Parathyroid adenoma (tissue), 2 donors: ENCODE measurements around the gene PDS5B.

ENCODE experiments used
- H2AFZ ChIP-seq: fragments of 300-600 bp; sonication (generic); one replicate; pipeline ENCODE4 v1.7.0; 2017; ENCODE audit warnings: antibody characterized with exemption, mild to moderate bottlenecking
- H3K27ac ChIP-seq: fragments of 300-600 bp; sonication (generic); one replicate; pipeline ENCODE4 v1.7.0; 2017
- H3K27me3 ChIP-seq: fragments of 300-600 bp; sonication (generic); one replicate; pipeline ENCODE4 v1.7.0; 2017; ENCODE audit warnings: low read length; ENCODE audit not compliant: control insufficient read depth, insufficient read depth
- H3K36me3 ChIP-seq: fragments of 300-600 bp; sonication (generic); one replicate; pipeline ENCODE4 v1.7.0; 2017; ENCODE audit warnings: low read length; ENCODE audit not compliant: control insufficient read depth, insufficient read depth
- H3K4me1 ChIP-seq: fragments of 300-600 bp; sonication (generic); one replicate; pipeline ENCODE4 v1.7.0; 2017; ENCODE audit warnings: control low read depth
- H3K4me2 ChIP-seq: fragments of 300-600 bp; sonication (generic); one replicate; pipeline ENCODE4 v1.7.0; 2017; ENCODE audit warnings: low read length
- H3K4me3 ChIP-seq: fragments of 300-600 bp; sonication (generic); one replicate; pipeline ENCODE4 v1.7.0; 2017; ENCODE audit warnings: low read depth, low read length
- H3K79me2 ChIP-seq: fragments of 300-600 bp; sonication (generic); one replicate; pipeline ENCODE4 v1.7.0; 2017; ENCODE audit warnings: control low read depth
- H3K9ac ChIP-seq: fragments of 300-600 bp; sonication (generic); one replicate; pipeline ENCODE4 v1.7.0; 2017; ENCODE audit warnings: mild to moderate bottlenecking
- H3K9me3 ChIP-seq: fragments of 300-600 bp; sonication (generic); one replicate; pipeline ENCODE4 v1.7.0; 2017; ENCODE audit warnings: low read length; ENCODE audit not compliant: control insufficient read depth
- CTCF ChIP-seq: fragments of 300-600 bp; sonication (generic); IDR thresholded peaks from one replicate; pipeline ENCODE4 v1.7.0; 2017; ENCODE audit warnings: antibody characterized with exemption, mild to moderate bottlenecking
- donor health status: primary hyperparathyroidism.

Gene PDS5B

GRCh38 chr13:32752997-32753606 is 166.8 kb downstream of the PDS5B start:
- no peak overlapping the region for H3K27ac ChIP-seq
- no peak overlapping the region for H3K4me2 ChIP-seq
- no peaks in the 10 kb centered on the region for H3K79me2 ChIP-seq
- no peaks in the 10 kb centered on the region for H3K27me3 ChIP-seq
- H3K4me1 ChIP-seq, result no peaks in the 10 kb centered on the region
- no peak overlapping the region for H2AFZ ChIP-seq
- no peak for TF ChIP-seq CTCF
- no peak overlapping the region for H3K4me3 ChIP-seq
- H3K9ac ChIP-seq, result no peak overlapping the region
- H3K9me3 ChIP-seq, result no peaks in the 10 kb centered on the region
- no peaks in the 10 kb centered on the region for H3K36me3 ChIP-seq

GRCh38 chr13:32754179-32754578 is 167.9 kb downstream of the PDS5B start:
- H3K4me1 ChIP-seq, result no peaks in the 10 kb centered on the region
- no peaks in the 10 kb centered on the region for H3K27me3 ChIP-seq
- H3K4me3 ChIP-seq, result no peak overlapping the region
- no peak overlapping the region for H2AFZ ChIP-seq
- no peaks in the 10 kb centered on the region for H3K36me3 ChIP-seq
- no peaks in the 10 kb centered on the region for H3K79me2 ChIP-seq
- no peak for TF ChIP-seq CTCF
- H3K27ac ChIP-seq, result no peak overlapping the region
- H3K4me2 ChIP-seq, result no peak overlapping the region
- no peaks in the 10 kb centered on the region for H3K9me3 ChIP-seq
- H3K9ac ChIP-seq, result no peak overlapping the region

- no peak overlapping the region for H3K4me2 ChIP-seq
- H3K4me1 ChIP-seq, result no peaks in the 10 kb centered on the region
- H3K4me3 ChIP-seq, result no peak overlapping the region
- H3K9me3 ChIP-seq, result no peaks in the 10 kb centered on the region
- H3K36me3 ChIP-seq, result no peaks in the 10 kb centered on the region
- no peak overlapping the region for H3K27ac ChIP-seq
- H3K27me3 ChIP-seq, result no peaks in the 10 kb centered on the region
- no peak overlapping the region for H3K9ac ChIP-seq
- H2AFZ ChIP-seq, result no peak overlapping the region
- TF ChIP-seq CTCF, result no peak
- H3K79me2 ChIP-seq, result no peaks in the 10 kb centered on the region
These were observed 172.9 kb downstream of the PDS5B start for GRCh38 chr13:32759152-32759551.

- H3K27ac ChIP-seq, result no peak overlapping the region
- H3K4me1 ChIP-seq, result no peaks in the 10 kb centered on the region
- no peaks in the 10 kb centered on the region for H3K27me3 ChIP-seq
- no peak overlapping the region for H3K4me2 ChIP-seq
- H2AFZ ChIP-seq, result no peak overlapping the region
- H3K9ac ChIP-seq, result no peak overlapping the region
- TF ChIP-seq CTCF, result no peak
- no peaks in the 10 kb centered on the region for H3K79me2 ChIP-seq
- no peaks in the 10 kb centered on the region for H3K36me3 ChIP-seq
- no peaks in the 10 kb centered on the region for H3K9me3 ChIP-seq
- H3K4me3 ChIP-seq, result no peak overlapping the region
These were observed 175.2 kb downstream of the PDS5B start for GRCh38 chr13:32761472-32761871.

GRCh38 chr13:32779119-32779518 is 192.9 kb downstream of the PDS5B start:
- no peak for TF ChIP-seq CTCF
- H3K36me3 ChIP-seq, result no peaks in the 10 kb centered on the region

More at GRCh38 chr13:32779119-32779518, 192.9 kb downstream of the PDS5B start:
- H3K9me3 ChIP-seq, result no peaks in the 10 kb centered on the region
- no peak overlapping the region for H3K27ac ChIP-seq
- no peaks in the 10 kb centered on the region for H3K27me3 ChIP-seq
- no peak overlapping the region for H3K4me2 ChIP-seq
- H3K4me1 ChIP-seq, result no peaks in the 10 kb centered on the region
- no peak overlapping the region for H2AFZ ChIP-seq
- H3K9ac ChIP-seq, result no peak overlapping the region
- H3K79me2 ChIP-seq, result no peaks in the 10 kb centered on the region
- H3K4me3 ChIP-seq, result no peak overlapping the region
